Mucosa of rectum (tissue), 2 donors: ENCODE data around the gene PAK5.

ENCODE experiments used
- H3K27ac ChIP-seq, 2 donors: one replicate each; pipeline ENCODE4 v1.7.0; 2013; ENCODE audit warnings: inconsistent platforms in 2 of 2, low read depth in 2 of 2, low read length in 2 of 2
- H3K27me3 ChIP-seq, 2 donors: one replicate each; pipeline ENCODE4 v1.7.0; 2013; ENCODE audit warnings: low read length in 2 of 2; ENCODE audit not compliant: control insufficient read depth in 2 of 2, insufficient read depth in 2 of 2
- H3K36me3 ChIP-seq, 2 donors: one replicate each; pipeline ENCODE4 v1.7.0; 2013; ENCODE audit warnings: low read length in 2 of 2; ENCODE audit not compliant: control insufficient read depth in 2 of 2, insufficient read depth in 2 of 2
- H3K4me1 ChIP-seq, 2 donors: one replicate each; pipeline ENCODE4 v1.7.0; 2013; ENCODE audit warnings: low read length in 2 of 2, mild to moderate bottlenecking in 1 of 2; ENCODE audit not compliant: control insufficient read depth in 2 of 2, insufficient read depth in 2 of 2
- H3K4me3 ChIP-seq, 2 donors: one replicate each; pipeline ENCODE4 v1.7.0; 2013; ENCODE audit warnings: low read length in 2 of 2
- H3K9ac ChIP-seq, 2 donors: one replicate each; pipeline ENCODE4 v1.7.0; 2013; ENCODE audit warnings: low read length in 2 of 2, low read depth in 1 of 2, mild to moderate bottlenecking in 1 of 2
- H3K9me3 ChIP-seq, 2 donors: one replicate each; pipeline ENCODE4 v1.7.0; 2013; ENCODE audit warnings: low read length in 2 of 2; ENCODE audit not compliant: control insufficient read depth in 2 of 2
- donor health status: healthy.
- donor health status: Normal muscosa, but diverticular disease.

Gene PAK5

DNA sequence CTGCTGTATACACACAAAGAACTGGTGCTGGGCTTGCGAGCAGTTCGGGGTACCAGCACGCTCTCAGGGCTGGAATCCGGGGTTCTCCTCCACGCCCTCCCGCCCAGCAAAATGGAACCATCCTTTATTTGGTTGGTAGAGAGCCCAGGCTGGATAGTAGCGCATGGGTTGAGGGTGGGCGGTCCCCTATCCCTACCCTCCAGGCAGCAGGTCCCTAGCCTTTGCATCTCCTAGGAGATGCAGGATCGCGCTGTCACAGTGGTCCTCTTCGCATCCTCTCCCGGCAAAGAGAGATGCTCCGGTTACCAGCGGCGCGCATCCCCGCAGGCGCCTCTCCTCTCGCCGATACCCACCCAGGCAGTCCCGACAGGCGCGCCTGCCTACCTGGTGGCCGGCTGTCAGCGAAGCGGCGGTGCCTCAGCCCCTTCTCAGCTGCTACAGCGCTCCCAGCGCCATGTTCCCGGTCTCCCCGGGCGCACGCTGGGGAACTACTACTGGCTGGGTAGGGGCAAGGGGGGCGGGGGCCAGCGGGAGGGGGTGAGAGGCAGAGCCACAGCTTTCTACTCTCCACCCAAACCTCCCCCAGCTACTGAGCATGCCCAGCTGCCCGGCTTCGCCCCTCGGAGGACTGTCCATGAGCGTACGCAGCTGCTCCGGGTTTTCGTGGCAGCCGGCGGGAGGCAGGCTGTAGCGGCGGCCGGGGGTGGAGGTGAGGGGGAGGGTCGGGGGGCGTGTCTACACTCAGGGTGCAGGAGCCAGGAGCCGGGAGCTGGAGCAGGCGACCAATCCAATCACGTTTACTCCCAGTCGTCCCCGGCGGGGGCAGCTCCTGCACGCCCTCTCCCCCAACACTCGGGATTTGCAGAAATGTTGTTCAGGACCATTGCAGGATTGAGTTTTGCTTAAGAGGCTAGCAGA lies at the start of gene PAK5:
TSS of gene PAK5 (minus strand) at position 699 of the 918 bp plus-strand sequence. CDS start 194,748 bp downstream, outside the sequence.
- Histone ChIP-seq H3K27me3 (peaks cover 9 to 12% of the 10 kb centered on the region in 2 donors), H3K9me3 (no peaks in the 10 kb centered on the region), H3K36me3 (no peaks in the 10 kb centered on the region), H3K27ac (no peak within 1 kb of the TSS), H3K4me3 (no peak within 1 kb of the TSS), H3K4me1 (no peaks in the 10 kb centered on the region), H3K9ac (no peak within 1 kb of the TSS)

- Histone ChIP-seq H3K36me3 (no peaks in the 10 kb centered on the region), H3K9me3 (peaks cover 0 to 4% of the 10 kb centered on the region in 2 donors), H3K27ac (no peak overlapping the region), H3K27me3 (no peaks in the 10 kb centered on the region), H3K4me1 (no peaks in the 10 kb centered on the region), H3K4me3 (no peak overlapping the region), H3K9ac (no peak overlapping the region)
Measured at GRCh38 chr20:9887706-9888105, 48.8 kb upstream of the PAK5 start.

GRCh38 chr20:9886227-9886626 lies 47.4 kb upstream of the PAK5 start:
- H3K9ac ChIP-seq, result no peak overlapping the region
- no peaks in the 10 kb centered on the region for H3K4me1 ChIP-seq
- no peaks in the 10 kb centered on the region for H3K36me3 ChIP-seq
- H3K27ac ChIP-seq, result no peak overlapping the region
- H3K4me3 ChIP-seq, result no peak overlapping the region
- peaks cover 0 to 4% of the 10 kb centered on the region in 2 donors for H3K9me3 ChIP-seq
- H3K27me3 ChIP-seq, result no peaks in the 10 kb centered on the region

GRCh38 chr20:9884666-9885065 lies 45.8 kb upstream of the PAK5 start:
- Histone ChIP-seq H3K4me3 (no peak overlapping the region), H3K9me3 (peaks cover 0 to 4% of the 10 kb centered on the region in 2 donors), H3K9ac (no peak overlapping the region), H3K4me1 (no peaks in the 10 kb centered on the region), H3K36me3 (no peaks in the 10 kb centered on the region), H3K27ac (no peak overlapping the region), H3K27me3 (no peaks in the 10 kb centered on the region)

DNA sequence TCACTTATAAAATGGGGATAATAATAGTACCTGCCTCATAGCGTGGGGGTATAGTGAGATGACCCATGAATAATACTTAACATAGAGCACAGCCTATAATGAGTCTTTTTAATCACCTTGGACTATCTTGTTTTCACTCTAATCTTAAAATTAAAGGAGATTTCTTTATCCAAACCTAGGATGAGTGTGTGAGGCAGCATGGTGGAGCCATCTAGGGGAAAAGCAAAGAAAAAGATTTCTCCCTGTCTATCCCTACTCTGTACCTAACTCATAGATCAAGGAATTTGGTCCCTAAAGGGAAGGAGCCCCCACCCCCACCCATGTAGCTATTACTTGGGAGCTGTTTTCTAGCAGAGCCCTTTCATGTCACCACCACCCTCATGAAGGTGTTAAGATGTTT lies 45.2 kb upstream of the PAK5 start:
- Histone ChIP-seq H3K9ac (no peak overlapping the region), H3K9me3 (peaks cover 0 to 3% of the 10 kb centered on the region in 2 donors), H3K27ac (no peak overlapping the region), H3K4me3 (no peak overlapping the region), H3K27me3 (no peaks in the 10 kb centered on the region), H3K4me1 (no peaks in the 10 kb centered on the region), H3K36me3 (no peaks in the 10 kb centered on the region)

GRCh38 chr20:9877932-9878495 lies 39.1 kb upstream of the PAK5 start:
- Histone ChIP-seq H3K27me3 (no peaks in the 10 kb centered on the region), H3K9ac (no peak overlapping the region), H3K36me3 (no peaks in the 10 kb centered on the region), H3K9me3 (no peaks in the 10 kb centered on the region), H3K4me1 (no peaks in the 10 kb centered on the region), H3K27ac (no peak overlapping the region), H3K4me3 (no peak overlapping the region)

DNA sequence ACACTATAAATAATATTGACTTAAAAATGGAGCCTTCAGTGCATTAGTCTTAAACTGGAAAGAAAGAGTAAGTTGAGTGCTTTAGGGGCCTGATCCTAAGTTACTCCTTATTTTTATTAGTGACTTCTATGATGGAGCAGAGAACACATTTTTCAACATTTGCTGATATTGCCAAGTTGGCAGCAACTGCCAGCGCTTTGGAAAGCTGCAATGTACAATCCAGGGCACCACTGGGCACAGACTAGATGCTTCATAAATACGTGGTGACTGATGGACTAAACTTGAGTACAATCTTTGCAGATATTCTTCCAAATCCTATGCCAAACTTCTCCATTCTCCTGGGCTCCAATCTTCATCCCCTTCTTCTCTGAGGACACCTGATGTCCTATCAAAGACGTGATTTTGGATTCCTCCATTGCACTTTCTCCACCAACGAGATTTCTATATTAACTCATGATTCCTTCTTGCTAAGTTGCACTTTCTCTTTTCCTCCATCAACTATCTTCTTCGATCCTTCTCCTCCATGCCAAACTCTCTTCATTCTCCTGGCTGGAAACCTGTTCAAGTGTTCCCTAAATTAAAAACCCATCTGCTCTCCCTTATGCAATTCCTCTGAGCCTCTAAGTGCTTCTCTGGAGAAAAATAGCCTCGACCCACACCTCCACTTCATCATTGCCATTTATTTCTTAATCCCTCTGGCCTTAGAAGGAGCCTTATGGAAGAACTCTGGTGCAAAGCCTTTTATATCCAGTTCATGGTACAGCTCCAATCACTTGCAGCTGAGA lies 28.5 kb upstream of the PAK5 start:
- no peaks in the 10 kb centered on the region for H3K4me1 ChIP-seq
- H3K9ac ChIP-seq, result no peak overlapping the region
- H3K4me3 ChIP-seq, result no peak overlapping the region
- peaks cover 0 to 2% of the 10 kb centered on the region in 2 donors for H3K9me3 ChIP-seq
- no peaks in the 10 kb centered on the region for H3K27me3 ChIP-seq
- H3K36me3 ChIP-seq, result no peaks in the 10 kb centered on the region
- H3K27ac ChIP-seq, result no peak overlapping the region

DNA sequence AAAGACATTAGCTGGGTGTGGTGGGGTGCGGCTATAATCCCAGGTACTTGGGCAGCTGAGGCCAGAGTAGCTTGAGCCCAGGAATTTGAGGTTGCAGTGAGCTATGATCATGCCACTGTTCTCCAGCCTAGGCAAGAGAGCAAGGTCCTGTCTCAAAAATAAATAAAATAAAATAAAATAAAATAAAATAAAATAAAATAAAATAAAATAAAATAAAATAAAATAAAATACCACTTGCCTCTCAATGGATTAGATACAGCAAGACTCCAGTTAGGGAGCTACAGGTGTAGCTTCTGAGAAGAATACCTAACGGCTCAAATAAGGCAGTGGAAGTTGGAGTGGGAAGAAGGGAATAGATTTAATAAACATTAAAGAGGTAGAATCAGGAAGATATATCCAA lies 13.7 kb upstream of the PAK5 start:
- no peaks in the 10 kb centered on the region for H3K4me1 ChIP-seq
- H3K4me3 ChIP-seq, result no peak overlapping the region
- no peak overlapping the region for H3K9ac ChIP-seq
- no peaks in the 10 kb centered on the region for H3K9me3 ChIP-seq
- H3K27ac ChIP-seq, result no peak overlapping the region
- no peaks in the 10 kb centered on the region for H3K27me3 ChIP-seq
- H3K36me3 ChIP-seq, result no peaks in the 10 kb centered on the region

GRCh38 chr20:9839626-9840025 lies 750 bp upstream of the PAK5 start:
- Histone ChIP-seq H3K27ac (no peak overlapping the region), H3K4me3 (no peak overlapping the region), H3K9me3 (no peaks in the 10 kb centered on the region)

GRCh38 chr20:9838035-9838377 lies 870 bp downstream of the PAK5 start:
- Histone ChIP-seq H3K27me3 (peaks cover 9 to 12% of the 10 kb centered on the region in 2 donors), H3K4me3 (no peak overlapping the region)

More at GRCh38 chr20:9839626-9840025, 750 bp upstream of the PAK5 start:
- Histone ChIP-seq H3K36me3 (no peaks in the 10 kb centered on the region), H3K9ac (no peak overlapping the region), H3K27me3 (peaks cover 9 to 12% of the 10 kb centered on the region in 2 donors), H3K4me1 (no peaks in the 10 kb centered on the region)

More at GRCh38 chr20:9838035-9838377, 870 bp downstream of the PAK5 start:
- Histone ChIP-seq H3K36me3 (no peaks in the 10 kb centered on the region), H3K9ac (no peak overlapping the region), H3K9me3 (no peaks in the 10 kb centered on the region), H3K4me1 (no peaks in the 10 kb centered on the region), H3K27ac (no peak overlapping the region)
